Progenitor cell of endocrine pancreas (in vitro differentiated cells): ENCODE results near the gene ACHE. TPM values are rescaled to one million over a fixed set of nuclear protein-coding genes. Genes with fewer than 3 reads are reported as not detected.
A peak's percentile ranks its signal among the peaks of the same experiment; 100 is the strongest.
"Not testable (repeated sequence)": the region's sequence is repeated elsewhere in the genome, so short reads cannot be mapped to it uniquely, and the experiment has no call there.

Experiments
- DNase-seq: peaks from one replicate; pipeline ENCODE4 v3.0.0; 2021; ENCODE audit warnings: low spot score; ENCODE audit not compliant: unreplicated experiment
- H3K27ac Mint-ChIP-seq: 2 replicates; pipeline ENCODE4 v1.8.0; 2021; ENCODE audit warnings: mild to moderate bottlenecking, moderate library complexity, mixed read lengths
- H3K27me3 Mint-ChIP-seq: 2 replicates; pipeline ENCODE4 v1.8.0; 2021; ENCODE audit warnings: mixed read lengths
- H3K36me3 Mint-ChIP-seq: 2 replicates; pipeline ENCODE4 v1.8.0; 2022; ENCODE audit warnings: mixed read lengths; ENCODE audit not compliant: insufficient read depth
- H3K4me1 Mint-ChIP-seq: 2 replicates; pipeline ENCODE4 v1.8.0; 2021; ENCODE audit warnings: low read depth, mixed read lengths
- H3K4me3 Mint-ChIP-seq: 2 replicates; pipeline ENCODE4 v1.8.0; 2021; ENCODE audit warnings: low read depth, mild to moderate bottlenecking, moderate library complexity, mixed read lengths
- H3K9me3 Mint-ChIP-seq: 2 replicates; pipeline ENCODE4 v1.8.0; 2021; ENCODE audit warnings: low read depth, mixed read lengths
- CTCF ChIP-seq: fragments of 200-600 bp; sonication (generic); IDR thresholded peaks from one replicate; pipeline ENCODE4 v1.5.0; 2021; ENCODE audit warnings: antibody characterized with exemption, mild to moderate bottlenecking; ENCODE audit not compliant: unreplicated experiment
- long read RNA-seq: library from polyadenylated mRNA; unstranded; transcript quantifications from one replicate; pipeline ENCODE4 v2.0.0, GENCODE V29; 2020
- total RNA-seq: library from RNA; stranded (reverse); gene quantifications from 2 replicates; pipeline ENCODE4 v1.2.1, GENCODE V29; 2021

The ACHE gene
- total RNA-seq = 4.0 and 5.1 TPM in 2 replicates
- long read RNA-seq = 0 reads

GRCh38 chr7:100895701-100895955, at the start of gene ACHE:
Gene ACHE, minus strand, starts transcription at chr7:100895888. Its CDS starts 1,656 bp downstream, at chr7:100894232.
- Mint-ChIP-seq H3K27ac (peak within 1 kb of the TSS; percentile 88), H3K9me3 (no peaks in the 10 kb centered on the region), H3K4me1 (peaks cover 19% of the 10 kb centered on the region), H3K4me3 (peak within 1 kb of the TSS; percentile 77), H3K36me3 (no peaks in the 10 kb centered on the region), H3K27me3 (peaks cover 23% of the 10 kb centered on the region)
- TF ChIP-seq CTCF = no peak
- no peak for DNase-seq

GRCh38 chr7:100944138-100944537, 48.5 kb upstream of the ACHE start:
- Mint-ChIP-seq H3K4me1 (peaks cover 4% of the 10 kb centered on the region), H3K4me3 (no peak overlapping the region), H3K36me3 (no peaks in the 10 kb centered on the region), H3K27me3 (peaks cover 8% of the 10 kb centered on the region), H3K9me3 (peaks cover 2% of the 10 kb centered on the region), H3K27ac (no peak overlapping the region)
- no peak for TF ChIP-seq CTCF
- DNase-seq = no peak

- peaks cover 4% of the 10 kb centered on the region for H3K4me1 Mint-ChIP-seq
- H3K4me3 Mint-ChIP-seq = no peak overlapping the region
- DNase-seq = no peak
- no peaks in the 10 kb centered on the region for H3K36me3 Mint-ChIP-seq
- no peak for TF ChIP-seq CTCF
- H3K27me3 Mint-ChIP-seq = peaks cover 5% of the 10 kb centered on the region
- H3K9me3 Mint-ChIP-seq = peaks cover 2% of the 10 kb centered on the region
- H3K27ac Mint-ChIP-seq = no peak overlapping the region
These were observed 48.0 kb upstream of the ACHE start for GRCh38 chr7:100943693-100944092.

- Mint-ChIP-seq H3K27me3 (peaks cover 5% of the 10 kb centered on the region), H3K9me3 (peaks cover 2% of the 10 kb centered on the region), H3K4me1 (peaks cover 4% of the 10 kb centered on the region), H3K4me3 (no peak overlapping the region), H3K36me3 (no peaks in the 10 kb centered on the region), H3K27ac (no peak overlapping the region)
- DNase-seq = no peak
- TF ChIP-seq CTCF = no peak
These were observed 46.5 kb upstream of the ACHE start for GRCh38 chr7:100942045-100942774.

- H3K36me3 Mint-ChIP-seq, H3K4me3 Mint-ChIP-seq, H3K27ac Mint-ChIP-seq, H3K27me3 Mint-ChIP-seq, DNase-seq, H3K9me3 Mint-ChIP-seq, H3K4me1 Mint-ChIP-seq: not testable (repeated sequence)
These were observed 40.5 kb upstream of the ACHE start for GRCh38 chr7:100936167-100936566.

- H3K9me3 Mint-ChIP-seq, H3K36me3 Mint-ChIP-seq, H3K4me3 Mint-ChIP-seq, H3K4me1 Mint-ChIP-seq, H3K27me3 Mint-ChIP-seq, H3K27ac Mint-ChIP-seq, DNase-seq: not testable (repeated sequence)
These were observed 39.7 kb upstream of the ACHE start for GRCh38 chr7:100935381-100935780.
